GM12891 (cell line): ENCODE data around the gene NR1H3.

Experiments
- POLR2A ChIP-seq: IDR thresholded peaks from 2 replicates; pipeline ENCODE4 v1.6.1; 2011; ENCODE audit warnings: low read depth, low read length, control low read depth
- POLR2AphosphoS5 ChIP-seq: IDR thresholded peaks from 2 replicates; pipeline ENCODE4 v1.6.1; 2011; ENCODE audit warnings: low read depth, low read length, control low read depth
- SPI1 ChIP-seq: IDR thresholded peaks from 2 replicates; pipeline ENCODE4 v1.6.1; 2011; ENCODE audit warnings: low read depth, low read length, control low read depth

- TF ChIP-seq POLR2AphosphoS5 (no peak), POLR2A (no peak), SPI1 (no peak)
These were observed 22.3 kb downstream of the NR1H3 start for GRCh38 chr11:47280099-47280498.
